ENCODE measurements around the gene WDR17. TPM values are rescaled to one million over a fixed set of nuclear protein-coding genes. Genes with fewer than 3 reads are reported as not detected.
A peak's percentile ranks its signal among the peaks of the same experiment; 100 is the strongest.

Gene WDR17
- total RNA-seq, 2 donors from 2014 or later = 3.5 to 7.3 TPM

DNA sequence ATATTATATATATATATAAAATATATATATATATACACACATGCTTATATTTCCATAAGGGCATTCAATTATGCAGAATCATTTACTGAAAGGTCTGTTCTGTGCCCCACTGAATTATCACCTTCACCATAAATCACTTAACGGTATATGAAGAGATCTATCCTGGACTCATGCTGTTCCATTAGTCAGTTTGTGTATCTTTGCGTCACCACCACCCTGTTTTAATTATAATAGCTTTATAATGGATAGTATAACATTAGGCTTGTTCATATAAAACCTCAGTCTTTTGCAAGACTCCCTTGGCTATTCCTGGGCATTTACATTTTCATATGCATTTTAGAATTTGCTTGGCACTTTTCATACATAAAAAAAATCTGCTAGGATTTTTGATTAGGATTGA is 19.1 kb downstream of the WDR17 start:
- Mint-ChIP-seq H3K36me3 (ENCODE audit: low read depth) (no peaks in the 10 kb centered on the region), H3K4me3 (no peak overlapping the region), H3K27ac (no peak overlapping the region), H3K4me1 (no peaks in the 10 kb centered on the region), H3K9me3 (peaks cover 3% of the 10 kb centered on the region), H3K27me3 (ENCODE audit: insufficient read depth) (no peaks in the 10 kb centered on the region)
- Histone ChIP-seq H3K9me3 (ENCODE audit: control insufficient read depth, low read length) (peaks cover 2% of the 10 kb centered on the region), H3K9ac (ENCODE audit: extremely low read depth, low read length, poor library complexity, severe bottlenecking) (no peak overlapping the region), H3K4me3 (ENCODE audit: low read length) (no peak overlapping the region), H3K4me1 (ENCODE audit: control insufficient read depth, insufficient read depth, low read length) (no peaks in the 10 kb centered on the region), H3K27ac (ENCODE audit: low read depth, low read length) (no peak overlapping the region), H3K36me3 (ENCODE audit: control insufficient read depth, insufficient read depth, low read length) (no peaks in the 10 kb centered on the region), H3K27me3 (ENCODE audit: control insufficient read depth, insufficient read depth, low read length, poor library complexity, severe bottlenecking) (no peaks in the 10 kb centered on the region)
- DNase-seq = no peak
- TF ChIP-seq CTCF (conservative IDR thresholded peaks at IDR 0.05) = no peak
- WGBS, 2 experiments (ENCODE audit: insufficient coverage in 1 of 2, insufficient read length in 1 of 2) = 89 to 100% methylated on average over 1 of the region's 2 CpGs

- Mint-ChIP-seq H3K9me3 (peaks cover 18% of the 10 kb centered on the region), H3K4me1 (peaks cover 8% of the 10 kb centered on the region), H3K36me3 (ENCODE audit: low read depth) (no peaks in the 10 kb centered on the region), H3K27me3 (ENCODE audit: insufficient read depth) (no peaks in the 10 kb centered on the region), H3K4me3 (no peak overlapping the region), H3K27ac (no peak overlapping the region)
- H3K4me3 ChIP-seq (ENCODE audit: low read length) = no peak overlapping the region
- no peaks in the 10 kb centered on the region for H3K27me3 ChIP-seq (ENCODE audit: control insufficient read depth, insufficient read depth, low read length, poor library complexity, severe bottlenecking)
- H3K4me1 ChIP-seq (ENCODE audit: control insufficient read depth, insufficient read depth, low read length) = no peaks in the 10 kb centered on the region
- TF ChIP-seq CTCF (conservative IDR thresholded peaks at IDR 0.05) = no peak
- no peak for DNase-seq
- no peaks in the 10 kb centered on the region for H3K36me3 ChIP-seq (ENCODE audit: control insufficient read depth, insufficient read depth, low read length)
- 91 to 100% methylated on average over 1 to 2 of the region's 2 CpGs for WGBS, 2 experiments (ENCODE audit: insufficient coverage in 1 of 2, insufficient read length in 1 of 2)
- H3K9ac ChIP-seq (ENCODE audit: extremely low read depth, low read length, poor library complexity, severe bottlenecking) = no peak overlapping the region
- H3K9me3 ChIP-seq (ENCODE audit: control insufficient read depth, low read length) = peaks cover 27% of the 10 kb centered on the region
- H3K27ac ChIP-seq (ENCODE audit: low read depth, low read length) = no peak overlapping the region
Observed at GRCh38 chr4:176090115-176090514, 24.5 kb downstream of the WDR17 start.

DNA sequence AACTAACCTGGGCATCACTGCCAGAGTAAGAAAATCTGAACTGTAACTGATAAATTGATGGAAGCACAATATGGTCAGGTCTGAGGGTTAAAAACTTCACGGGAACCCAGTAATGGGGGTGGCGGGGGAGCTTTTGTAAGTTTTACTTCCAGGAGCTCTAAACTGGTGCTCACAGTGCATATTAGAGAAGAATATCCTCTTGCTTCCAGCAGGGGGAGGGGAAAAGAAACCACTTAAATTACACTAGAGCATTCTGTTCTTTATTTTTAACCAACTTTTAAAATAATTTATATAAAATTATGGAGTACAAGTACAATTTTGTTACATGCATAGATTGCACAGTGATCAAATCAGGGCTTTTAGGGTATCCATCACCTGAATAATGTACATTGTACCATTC is 33.7 kb downstream of the WDR17 start:
- TF ChIP-seq CTCF (conservative IDR thresholded peaks at IDR 0.05) = peak; percentile 64
- Histone ChIP-seq H3K36me3 (ENCODE audit: control insufficient read depth, insufficient read depth, low read length) (no peaks in the 10 kb centered on the region), H3K4me3 (ENCODE audit: low read length) (no peak overlapping the region), H3K27me3 (ENCODE audit: control insufficient read depth, insufficient read depth, low read length, poor library complexity, severe bottlenecking) (no peaks in the 10 kb centered on the region), H3K27ac (ENCODE audit: low read depth, low read length) (no peak overlapping the region), H3K4me1 (ENCODE audit: control insufficient read depth, insufficient read depth, low read length) (peaks cover 4% of the 10 kb centered on the region), H3K9me3 (ENCODE audit: control insufficient read depth, low read length) (peaks cover 13% of the 10 kb centered on the region), H3K9ac (ENCODE audit: extremely low read depth, low read length, poor library complexity, severe bottlenecking) (no peak overlapping the region)
- Mint-ChIP-seq H3K9me3 (peaks cover 10% of the 10 kb centered on the region), H3K4me1 (peaks cover 9% of the 10 kb centered on the region), H3K27me3 (ENCODE audit: insufficient read depth) (no peaks in the 10 kb centered on the region), H3K36me3 (ENCODE audit: low read depth) (no peaks in the 10 kb centered on the region), H3K27ac (no peak overlapping the region), H3K4me3 (no peak overlapping the region)
- 89 to 90% methylated on average over 2 of the region's 2 CpGs for WGBS, 2 experiments (ENCODE audit: insufficient coverage in 1 of 2, insufficient read length in 1 of 2)
- no peak for DNase-seq

Data from endodermal cell (in vitro differentiated cells).